ENCODE data around the gene ATCAY.
"Not testable (repeated sequence)": the region's sequence is repeated elsewhere in the genome, so short reads cannot be mapped to it uniquely, and the experiment has no call there.

DNA sequence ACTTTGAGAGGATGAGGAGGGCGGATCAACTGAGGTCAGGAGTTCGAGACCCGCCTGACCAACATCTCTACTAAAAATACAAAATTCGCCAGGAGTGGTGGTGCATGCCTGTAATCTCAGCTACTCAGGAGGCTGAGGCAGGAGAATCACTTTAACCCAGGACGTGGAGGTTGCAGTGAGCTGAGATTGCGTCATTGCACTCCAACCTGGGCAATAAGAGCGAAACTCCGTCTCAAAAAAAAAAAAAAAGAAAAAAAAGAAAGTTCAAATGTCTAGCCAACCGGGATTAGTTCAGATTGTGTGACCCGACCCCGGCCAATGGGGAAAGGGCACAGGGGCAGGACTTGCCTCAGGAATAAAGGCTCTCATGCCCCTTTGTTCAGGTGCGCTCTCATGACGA, 5.8 kb upstream of the ATCAY start:
- TF ChIP-seq, protein P1, sequence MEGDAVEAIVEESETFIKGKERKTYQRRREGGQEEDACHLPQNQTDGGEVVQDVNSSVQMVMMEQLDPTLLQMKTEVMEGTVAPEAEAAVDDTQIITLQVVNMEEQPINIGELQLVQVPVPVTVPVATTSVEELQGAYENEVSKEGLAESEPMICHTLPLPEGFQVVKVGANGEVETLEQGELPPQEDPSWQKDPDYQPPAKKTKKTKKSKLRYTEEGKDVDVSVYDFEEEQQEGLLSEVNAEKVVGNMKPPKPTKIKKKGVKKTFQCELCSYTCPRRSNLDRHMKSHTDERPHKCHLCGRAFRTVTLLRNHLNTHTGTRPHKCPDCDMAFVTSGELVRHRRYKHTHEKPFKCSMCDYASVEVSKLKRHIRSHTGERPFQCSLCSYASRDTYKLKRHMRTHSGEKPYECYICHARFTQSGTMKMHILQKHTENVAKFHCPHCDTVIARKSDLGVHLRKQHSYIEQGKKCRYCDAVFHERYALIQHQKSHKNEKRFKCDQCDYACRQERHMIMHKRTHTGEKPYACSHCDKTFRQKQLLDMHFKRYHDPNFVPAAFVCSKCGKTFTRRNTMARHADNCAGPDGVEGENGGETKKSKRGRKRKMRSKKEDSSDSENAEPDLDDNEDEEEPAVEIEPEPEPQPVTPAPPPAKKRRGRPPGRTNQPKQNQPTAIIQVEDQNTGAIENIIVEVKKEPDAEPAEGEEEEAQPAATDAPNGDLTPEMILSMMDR (IDR thresholded peaks at IDR 0.05): not testable (repeated sequence)
- TF ChIP-seq POLR2A (IDR thresholded peaks at IDR 0.05): not testable (repeated sequence)
